ENCODE data around the gene OPCML. TPM values are rescaled to one million over a fixed set of nuclear protein-coding genes. Genes with fewer than 3 reads are reported as not detected.

Gene OPCML
- total RNA-seq, 1 experiment from 2014 or later, result 0.94 TPM

GRCh38 chr11:133519560-133519959, 12.7 kb downstream of the OPCML start:
- Histone ChIP-seq H3K23me2 (ENCODE audit: insufficient read length, low read depth, low read length, poor library complexity, severe bottlenecking) (no peaks in the 10 kb centered on the region), H3K4me1 (ENCODE audit: insufficient read depth, low read length) (peaks cover 6% of the 10 kb centered on the region), H3K4me2 (ENCODE audit: insufficient read depth, insufficient read length, low read length) (no peak overlapping the region), H4K20me1 (ENCODE audit: control insufficient read depth, insufficient read depth, insufficient read length) (no peaks in the 10 kb centered on the region), H3K56ac (ENCODE audit: insufficient read length, low read depth, low read length) (no peak overlapping the region), H2BK120ac (ENCODE audit: low read depth, low read length, poor library complexity, severe bottlenecking) (no peak overlapping the region), H2AK5ac (ENCODE audit: insufficient read length, low read length) (no peak overlapping the region), H3K4ac (ENCODE audit: low read depth, low read length) (no peak overlapping the region), H3K9ac (ENCODE audit: extremely low read depth, insufficient read length, low read length) (no peak overlapping the region), H3K79me2 (ENCODE audit: insufficient read depth, low read length) (no peaks in the 10 kb centered on the region), H2BK15ac (ENCODE audit: low read depth, low read length) (no peak overlapping the region), H2BK12ac (ENCODE audit: insufficient read length, low read depth, low read length) (no peak overlapping the region), H2AFZ (ENCODE audit: low read length) (no peak overlapping the region), H3K18ac (ENCODE audit: insufficient read length, low read depth, low read length) (no peak overlapping the region), H2BK5ac (ENCODE audit: insufficient read length, low read length) (no peak overlapping the region), H4K8ac (replicated peaks; ENCODE audit: insufficient read length, low read depth, low read length) (no peak overlapping the region), H3T11ph (ENCODE audit: low read length) (no peak overlapping the region), H3K27me3 (ENCODE audit: insufficient read depth, low read length) (no peaks in the 10 kb centered on the region), H4K5ac (ENCODE audit: insufficient read length, low read depth, low read length) (no peak overlapping the region), H3K9me3 (ENCODE audit: control insufficient read depth, low read depth, low read length) (no peaks in the 10 kb centered on the region), H3K14ac (ENCODE audit: insufficient read depth, low read length) (no peak overlapping the region), H4K91ac (ENCODE audit: insufficient read length, low read depth, low read length) (no peak overlapping the region), H2BK20ac (ENCODE audit: low read depth, low read length, poor library complexity, severe bottlenecking) (no peak overlapping the region), H3K23ac (ENCODE audit: insufficient read length, low read depth, low read length) (no peak overlapping the region), H3K27ac (ENCODE audit: insufficient read length, low read depth, low read length) (no peak overlapping the region), H3K79me1 (ENCODE audit: insufficient read depth, low read depth, low read length, poor library complexity, severe bottlenecking) (no peaks in the 10 kb centered on the region)
- Mint-ChIP-seq H3K27me3 (ENCODE audit: low read depth) (no peaks in the 10 kb centered on the region), H3K9me3 (no peaks in the 10 kb centered on the region), H3K36me3 (ENCODE audit: insufficient read depth in 1 of 3, low read depth in 3 of 3) (no peaks in the 10 kb centered on the region; a peak in 1 of 7 replicates), H3K4me3 (no peak overlapping the region), H3K27ac (no peak overlapping the region), H3K4me1 (peaks cover 9 to 19% of the 10 kb centered on the region in 2 experiments)
- WGBS (ENCODE audit: extremely low coverage, insufficient read length, low lambda C conversion rate), result no CpG with 5 or more reads among the region's 3 CpGs
- TF ChIP-seq CTCF (conservative IDR thresholded peaks at IDR 0.05), result no peak
- no peak for DNase-seq

Measured in H9 (cell line).